HG02870 (cell line): ENCODE data around the gene EFCAB11.
"Not testable (repeated sequence)": the region's sequence is repeated elsewhere in the genome, so short reads cannot be mapped to it uniquely, and the experiment has no call there.

Source experiments
- ATAC-seq: cut with Tn5 transposase; IDR thresholded peaks from one replicate; pipeline ENCODE4 v1.9.1; 2021; ENCODE audit warnings: mild to moderate bottlenecking, moderate library complexity; ENCODE audit not compliant: unreplicated experiment

EFCAB11 gene

GRCh38 chr14:89912221-89912620 is 42.3 kb downstream of the EFCAB11 start:
- ATAC-seq, result no peak

- ATAC-seq, result no peak
Observed at GRCh38 chr14:89911010-89911919, 43.3 kb downstream of the EFCAB11 start.

GRCh38 chr14:89910691-89911009 is 43.9 kb downstream of the EFCAB11 start:
- ATAC-seq, result no peak

GRCh38 chr14:89909586-89909985 is 44.9 kb downstream of the EFCAB11 start:
- ATAC-seq, result no peak

GRCh38 chr14:89908712-89909450 is 45.6 kb downstream of the EFCAB11 start:
- no peak for ATAC-seq

- no peak for ATAC-seq
Observed at GRCh38 chr14:89907655-89908054, 46.9 kb downstream of the EFCAB11 start.

- no peak for ATAC-seq
Observed at GRCh38 chr14:89906000-89906399, 48.5 kb downstream of the EFCAB11 start.

GRCh38 chr14:89903340-89903952 is 51.1 kb downstream of the EFCAB11 start:
- no peak for ATAC-seq

GRCh38 chr14:89902881-89903280 is 51.6 kb downstream of the EFCAB11 start:
- ATAC-seq, result no peak

- no peak for ATAC-seq
Observed at GRCh38 chr14:89900802-89901201, 53.7 kb downstream of the EFCAB11 start.

- no peak for ATAC-seq
Observed at GRCh38 chr14:89899917-89900663, 54.4 kb downstream of the EFCAB11 start.

- no peak for ATAC-seq
Observed at GRCh38 chr14:89899291-89899690, 55.2 kb downstream of the EFCAB11 start.

GRCh38 chr14:89893388-89893787 is 61.1 kb downstream of the EFCAB11 start:
- ATAC-seq, result not testable (repeated sequence)

- no peak for ATAC-seq
Observed at GRCh38 chr14:89892953-89893352, 61.6 kb downstream of the EFCAB11 start.

GRCh38 chr14:89891721-89892120 is 62.8 kb downstream of the EFCAB11 start:
- ATAC-seq, result not testable (repeated sequence)

GRCh38 chr14:89891055-89891454 is 63.5 kb downstream of the EFCAB11 start:
- ATAC-seq, result no peak

GRCh38 chr14:89890589-89890988 is 63.9 kb downstream of the EFCAB11 start:
- ATAC-seq, result no peak

GRCh38 chr14:89889626-89890025 is 64.9 kb downstream of the EFCAB11 start:
- no peak for ATAC-seq

- no peak for ATAC-seq
Observed at GRCh38 chr14:89884761-89885160, 69.8 kb downstream of the EFCAB11 start.

GRCh38 chr14:89881839-89882238 is 72.7 kb downstream of the EFCAB11 start:
- ATAC-seq, result peak; percentile 65

- not testable (repeated sequence) for ATAC-seq
Observed at GRCh38 chr14:89874091-89874490, 80.4 kb downstream of the EFCAB11 start.
